OCI-LY1 (cell line): Measurements from ENCODE around the gene UMODL1.

Source experiments
- EZH2 ChIP-seq: fragments of 200-600 bp; sonication (generic), shearing (Covaris generic); IDR thresholded peaks from 2 replicates; pipeline ENCODE4 v1.8.0; 2017; ENCODE audit warnings: borderline replicate concordance, mixed run types, mild to moderate bottlenecking, antibody characterized with exemption, low read length, moderate library complexity, mixed read lengths
- TF ChIP-seq, protein P1 (sequence below): fragments of 200-600 bp; sonication (generic), shearing (Covaris generic); IDR thresholded peaks from 2 replicates; pipeline ENCODE4 v1.5.1; 2017; ENCODE audit warnings: mild to moderate bottlenecking, antibody characterized with exemption, low read length, moderate library complexity, mixed read lengths

DNA sequence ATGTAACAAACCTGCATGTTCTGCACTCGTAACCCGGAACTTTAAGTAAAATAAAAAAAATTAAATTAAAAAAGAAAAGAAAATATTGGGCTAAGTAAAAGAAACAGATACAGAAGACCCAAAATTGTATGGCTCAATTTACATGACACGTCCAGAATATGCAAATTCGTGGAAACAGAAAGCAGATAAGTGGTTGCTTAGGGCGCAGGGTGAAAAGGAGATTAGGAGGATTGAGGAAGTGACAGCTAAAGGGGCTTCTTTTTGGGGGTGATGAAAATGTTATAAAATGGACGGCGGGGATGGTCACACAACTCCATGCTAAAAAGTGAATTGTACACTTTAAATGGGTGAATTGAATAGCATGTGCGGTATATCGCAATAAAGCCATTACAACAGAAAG, 33.6 kb upstream of the UMODL1 start:
- TF ChIP-seq, protein P1, sequence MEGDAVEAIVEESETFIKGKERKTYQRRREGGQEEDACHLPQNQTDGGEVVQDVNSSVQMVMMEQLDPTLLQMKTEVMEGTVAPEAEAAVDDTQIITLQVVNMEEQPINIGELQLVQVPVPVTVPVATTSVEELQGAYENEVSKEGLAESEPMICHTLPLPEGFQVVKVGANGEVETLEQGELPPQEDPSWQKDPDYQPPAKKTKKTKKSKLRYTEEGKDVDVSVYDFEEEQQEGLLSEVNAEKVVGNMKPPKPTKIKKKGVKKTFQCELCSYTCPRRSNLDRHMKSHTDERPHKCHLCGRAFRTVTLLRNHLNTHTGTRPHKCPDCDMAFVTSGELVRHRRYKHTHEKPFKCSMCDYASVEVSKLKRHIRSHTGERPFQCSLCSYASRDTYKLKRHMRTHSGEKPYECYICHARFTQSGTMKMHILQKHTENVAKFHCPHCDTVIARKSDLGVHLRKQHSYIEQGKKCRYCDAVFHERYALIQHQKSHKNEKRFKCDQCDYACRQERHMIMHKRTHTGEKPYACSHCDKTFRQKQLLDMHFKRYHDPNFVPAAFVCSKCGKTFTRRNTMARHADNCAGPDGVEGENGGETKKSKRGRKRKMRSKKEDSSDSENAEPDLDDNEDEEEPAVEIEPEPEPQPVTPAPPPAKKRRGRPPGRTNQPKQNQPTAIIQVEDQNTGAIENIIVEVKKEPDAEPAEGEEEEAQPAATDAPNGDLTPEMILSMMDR, result no peak
- no peak for TF ChIP-seq EZH2
